ENCODE results near the gene CLDND2. TPM values are rescaled to one million over a fixed set of nuclear protein-coding genes. Genes with fewer than 3 reads are reported as not detected.

The CLDND2 gene
- total RNA-seq, 1 experiment from 2014 or later = 0.95 TPM

GRCh38 chr19:51356159-51356801, 12.5 kb downstream of the CLDND2 start:
- H2AFZ ChIP-seq (ENCODE audit: low read length) = no peak overlapping the region
- peaks cover 18% of the 10 kb centered on the region for H3K4me1 ChIP-seq (ENCODE audit: insufficient read depth, low read length)
- DNase-seq (no peak), ATAC-seq (no peak)
- CTCF ChIA-PET = no interaction called here
- no peaks in the 10 kb centered on the region for H3K27me3 ChIP-seq (ENCODE audit: low read length)
- POLR2A ChIA-PET (ENCODE audit: unreplicated experiment) = no interaction called here
- peaks cover 20% of the 10 kb centered on the region for H3K79me2 ChIP-seq (ENCODE audit: low read length)
- H3K36me3 ChIP-seq (ENCODE audit: low read depth, low read length) = peaks cover 12% of the 10 kb centered on the region
- BruUV-seq (replicated peaks) = no TSS peak
- no peaks in the 10 kb centered on the region for H3K9me3 ChIP-seq (ENCODE audit: low read length)
- intact Hi-C loops (cut with micrococcal nuclease) = no loop called here
- H3K9ac ChIP-seq (ENCODE audit: low read length) = no peak overlapping the region
- H3K4me2 ChIP-seq (ENCODE audit: low read length) = no peak overlapping the region
- no peak overlapping the region for H3K27ac ChIP-seq (ENCODE audit: low read length)
- H4K20me1 ChIP-seq (ENCODE audit: low read length) = no peaks in the 10 kb centered on the region
- TF ChIP-seq EZH2 (IDR thresholded peaks at IDR 0.05; ENCODE audit: low read length, unreplicated experiment) (no peak), CTCF (conservative IDR thresholded peaks at IDR 0.05; ENCODE audit: low read depth, low read length) (no peak), EZH2phosphoT487 (IDR thresholded peaks at IDR 0.05; ENCODE audit: borderline replicate concordance, low read length) (no peak)
- no peaks in the 10 kb centered on the region for H3F3A ChIP-seq (ENCODE audit: low read length, unreplicated experiment)
- no peak overlapping the region for H3K4me3 ChIP-seq (ENCODE audit: low read length)
- no peaks in the 10 kb centered on the region for H3K9me2 ChIP-seq (replicated peaks; ENCODE audit: low read length)

GRCh38 chr19:51354742-51355148, 14.1 kb downstream of the CLDND2 start:
- no peak overlapping the region for H3K27ac ChIP-seq (ENCODE audit: low read length)
- no peak overlapping the region for H2AFZ ChIP-seq (ENCODE audit: low read length)
- no peaks in the 10 kb centered on the region for H3K9me3 ChIP-seq (ENCODE audit: low read length)
- H3K9ac ChIP-seq (ENCODE audit: low read length) = no peak overlapping the region
- DNase-seq (no peak), ATAC-seq (no peak)
- no peaks in the 10 kb centered on the region for H3F3A ChIP-seq (ENCODE audit: low read length, unreplicated experiment)
- H3K79me2 ChIP-seq (ENCODE audit: low read length) = 0 out of 2 replicates have a peak, but pooled peaks cover 13% of the 10 kb centered on the region
- ChIA-PET POLR2A (ENCODE audit: unreplicated experiment) (interaction anchor here (0.7 kb wide), 1 partner anchor 1425 kb away, joined by 5 read pairs; no protein-coding TSS in a partner anchor), CTCF (no interaction called here)
- peaks cover 21% of the 10 kb centered on the region for H3K4me1 ChIP-seq (ENCODE audit: insufficient read depth, low read length)
- no peak overlapping the region for H3K4me2 ChIP-seq (ENCODE audit: low read length)
- no peaks in the 10 kb centered on the region for H3K9me2 ChIP-seq (replicated peaks; ENCODE audit: low read length)
- intact Hi-C loops (cut with micrococcal nuclease) = no loop called here
- no TSS peak for BruUV-seq (replicated peaks)
- H3K4me3 ChIP-seq (ENCODE audit: low read length) = no peak overlapping the region
- H3K36me3 ChIP-seq (ENCODE audit: low read depth, low read length) = peaks cover 24% of the 10 kb centered on the region
- H4K20me1 ChIP-seq (ENCODE audit: low read length) = no peaks in the 10 kb centered on the region
- no peaks in the 10 kb centered on the region for H3K27me3 ChIP-seq (ENCODE audit: low read length)
- TF ChIP-seq EZH2 (IDR thresholded peaks at IDR 0.05; ENCODE audit: low read length, unreplicated experiment) = no peak
- TF ChIP-seq CTCF (conservative IDR thresholded peaks at IDR 0.05; ENCODE audit: low read depth, low read length) = no peak
- TF ChIP-seq EZH2phosphoT487 (IDR thresholded peaks at IDR 0.05; ENCODE audit: borderline replicate concordance, low read length) = no peak

- POLR2A ChIA-PET (ENCODE audit: unreplicated experiment) = interaction anchor here (0.7 kb wide), 1 partner anchor 1425 kb away, joined by 5 read pairs; no protein-coding TSS in a partner anchor
- intact Hi-C loops (cut with micrococcal nuclease) = no loop called here
- CTCF ChIA-PET = no interaction called here
Observed at GRCh38 chr19:51354103-51354741, 14.6 kb downstream of the CLDND2 start.

More at GRCh38 chr19:51354103-51354741, 14.6 kb downstream of the CLDND2 start:
- H3K79me2 ChIP-seq (ENCODE audit: low read length) = 0 out of 2 replicates have a peak, but pooled peaks cover 13% of the 10 kb centered on the region
- H3K9me2 ChIP-seq (replicated peaks; ENCODE audit: low read length) = no peaks in the 10 kb centered on the region
- H3K9me3 ChIP-seq (ENCODE audit: low read length) = no peaks in the 10 kb centered on the region
- no peak overlapping the region for H3K4me3 ChIP-seq (ENCODE audit: low read length)
- no peaks in the 10 kb centered on the region for H3F3A ChIP-seq (ENCODE audit: low read length, unreplicated experiment)
- no peak overlapping the region for H2AFZ ChIP-seq (ENCODE audit: low read length)
- BruUV-seq (replicated peaks) = no TSS peak
- H3K36me3 ChIP-seq (ENCODE audit: low read depth, low read length) = peaks cover 24% of the 10 kb centered on the region
- no peak overlapping the region for H3K9ac ChIP-seq (ENCODE audit: low read length)
- TF ChIP-seq EZH2 (IDR thresholded peaks at IDR 0.05; ENCODE audit: low read length, unreplicated experiment) = no peak
- TF ChIP-seq EZH2phosphoT487 (IDR thresholded peaks at IDR 0.05; ENCODE audit: borderline replicate concordance, low read length) = no peak
- no peak for TF ChIP-seq CTCF (conservative IDR thresholded peaks at IDR 0.05; ENCODE audit: low read depth, low read length)
- H3K4me2 ChIP-seq (ENCODE audit: low read length) = no peak overlapping the region
- no peaks in the 10 kb centered on the region for H3K27me3 ChIP-seq (ENCODE audit: low read length)
- ATAC-seq = no peak
- DNase-seq = no peak
- H4K20me1 ChIP-seq (ENCODE audit: low read length) = no peaks in the 10 kb centered on the region
- H3K27ac ChIP-seq (ENCODE audit: low read length) = no peak overlapping the region
- peaks cover 15% of the 10 kb centered on the region for H3K4me1 ChIP-seq (ENCODE audit: insufficient read depth, low read length)

Measured in PC-3 (cell line).